Right forelimb (tissue), 1 donor: Measurements from ENCODE around the gene BMP3.
A peak's percentile ranks its signal among the peaks of the same experiment; 100 is the strongest.

Experiments
- DNase-seq: peaks from one replicate; pipeline ENCODE4 v3.0.0-alpha.2; 2018

Gene BMP3

DNA sequence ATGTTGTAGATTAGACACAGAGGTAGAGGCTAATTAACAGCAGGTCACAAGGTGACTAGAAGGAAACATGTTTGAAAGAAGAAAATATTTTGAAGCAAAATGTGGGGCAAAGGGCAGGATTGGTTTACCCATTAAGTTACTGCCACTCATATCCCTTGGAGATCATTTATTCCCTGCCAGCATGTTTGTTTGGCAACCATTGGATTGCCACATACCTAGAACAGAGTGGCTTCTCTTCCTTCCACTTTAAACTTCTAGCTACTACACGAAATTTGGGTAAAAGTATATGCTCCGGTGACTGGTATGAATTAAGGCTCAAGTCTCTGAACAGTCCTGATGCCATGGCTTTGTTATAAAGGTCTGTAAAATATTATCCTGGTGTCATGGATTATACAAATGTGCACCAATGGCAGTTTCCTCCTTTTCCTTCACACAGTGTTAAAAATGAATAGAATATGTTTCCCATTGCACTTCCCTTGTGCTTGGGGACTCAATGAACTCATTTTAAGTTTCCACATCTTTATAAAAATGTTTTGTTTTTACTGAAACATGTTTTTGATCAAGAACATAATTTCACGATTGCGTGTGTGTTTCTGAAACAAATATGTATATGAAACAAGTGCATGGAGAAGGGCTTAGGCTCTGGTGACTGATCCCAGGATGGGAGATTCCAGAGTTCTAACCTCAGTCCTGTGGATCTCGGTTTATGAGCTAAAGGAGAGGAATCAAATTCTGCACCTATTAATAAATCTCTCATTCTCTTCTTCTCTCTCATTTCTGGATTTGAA lies 12.3 kb downstream of the BMP3 start:
- no peak for DNase-seq

GRCh38 chr4:81049330-81049729 lies 18.8 kb downstream of the BMP3 start:
- DNase-seq: no peak

DNA sequence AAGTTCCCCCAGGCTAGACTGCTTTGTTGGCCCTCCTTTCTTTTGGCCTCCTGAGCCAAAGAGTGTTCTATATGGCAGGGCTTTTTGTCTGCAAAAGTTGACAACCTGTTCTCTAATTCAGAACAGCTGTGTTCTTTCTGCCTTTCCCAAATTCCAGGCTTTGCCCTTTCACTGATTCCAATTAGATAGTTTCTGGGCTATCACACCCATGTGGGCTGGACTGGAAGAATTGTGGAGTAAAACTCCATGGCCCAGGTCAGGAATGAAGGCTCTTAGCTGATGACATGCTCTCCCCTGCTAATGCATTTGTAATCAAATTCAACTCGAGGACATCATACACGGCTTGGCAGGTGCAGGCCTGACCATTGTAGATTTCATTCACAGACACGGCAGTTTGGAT lies 19.4 kb downstream of the BMP3 start:
- DNase-seq: peak; percentile 58

- DNase-seq: peak; percentile 77
Observed at GRCh38 chr4:81052119-81053068, 21.9 kb downstream of the BMP3 start.

DNA sequence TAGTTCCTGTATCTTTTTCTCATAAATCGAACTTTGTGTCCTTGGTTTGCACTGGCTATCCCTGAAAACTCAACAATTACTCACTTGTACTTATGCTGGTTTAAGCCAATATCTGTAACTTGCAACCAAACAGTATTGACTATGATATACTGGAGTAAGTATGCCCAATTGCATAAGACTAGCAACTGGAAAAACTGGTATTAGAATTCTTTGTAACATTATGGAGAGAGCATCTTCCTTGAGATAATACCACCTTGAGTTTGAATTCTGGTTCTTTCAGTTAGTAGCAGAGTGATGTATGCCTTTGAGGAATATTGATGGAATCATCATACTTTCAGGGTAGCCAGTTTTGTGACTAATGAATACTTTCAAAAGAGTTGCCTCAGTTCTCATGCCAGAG lies 28.1 kb downstream of the BMP3 start:
- DNase-seq: no peak

GRCh38 chr4:81060587-81061343 lies 30.3 kb downstream of the BMP3 start:
- no peak for DNase-seq

- no peak for DNase-seq
Observed at GRCh38 chr4:81061344-81061730, 30.8 kb downstream of the BMP3 start.

- DNase-seq: no peak
Observed at GRCh38 chr4:81062001-81062400, 31.5 kb downstream of the BMP3 start.

- DNase-seq: no peak
Observed at GRCh38 chr4:81065446-81065845, 34.9 kb downstream of the BMP3 start.

- peak; percentile 62 for DNase-seq
Observed at GRCh38 chr4:81069706-81070331, 39.3 kb downstream of the BMP3 start.

DNA sequence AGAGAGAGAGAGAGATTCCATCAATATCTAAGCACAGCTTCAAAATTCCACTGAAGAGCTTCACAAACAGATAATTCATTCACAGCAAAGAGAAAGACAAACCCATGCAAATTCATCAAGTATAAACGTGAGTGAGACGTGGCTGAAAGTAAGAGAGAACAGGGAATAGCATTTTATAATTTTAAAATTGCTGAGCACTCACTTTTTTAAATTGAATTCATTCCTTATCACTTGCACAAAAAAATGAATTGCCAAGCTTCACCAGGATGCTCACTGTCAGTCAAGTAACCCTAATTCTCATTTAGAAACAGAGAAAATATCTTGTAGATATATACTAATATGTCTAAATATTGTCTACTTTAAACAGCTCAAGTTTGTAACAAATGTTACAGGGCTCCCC lies 40.5 kb downstream of the BMP3 start:
- DNase-seq: no peak

DNA sequence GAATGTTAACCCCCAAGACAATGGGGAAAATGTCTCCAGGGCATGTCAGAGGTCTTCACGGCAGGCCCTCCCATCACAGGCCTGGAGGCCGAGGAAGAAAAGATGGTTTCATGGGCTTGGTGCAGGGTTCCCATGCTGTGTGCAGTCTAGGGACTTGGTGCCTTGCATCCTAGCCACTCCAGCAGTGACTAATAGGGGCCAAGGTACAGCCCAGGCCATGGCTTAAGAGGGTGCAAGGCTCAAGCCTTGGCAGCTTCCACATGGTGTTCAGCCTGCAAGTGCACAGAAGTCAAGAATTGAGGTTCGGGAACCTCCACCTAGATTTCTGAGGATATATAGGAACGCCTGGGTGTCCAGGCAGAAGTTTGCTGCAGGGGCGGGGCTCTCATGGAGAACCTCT lies 50.6 kb downstream of the BMP3 start:
- DNase-seq: no peak

- no peak for DNase-seq
Observed at GRCh38 chr4:81084029-81084428, 53.5 kb downstream of the BMP3 start.

GRCh38 chr4:81084634-81085033 lies 54.1 kb downstream of the BMP3 start:
- DNase-seq: no peak

GRCh38 chr4:81085291-81085690 lies 54.8 kb downstream of the BMP3 start:
- DNase-seq: no peak

DNA sequence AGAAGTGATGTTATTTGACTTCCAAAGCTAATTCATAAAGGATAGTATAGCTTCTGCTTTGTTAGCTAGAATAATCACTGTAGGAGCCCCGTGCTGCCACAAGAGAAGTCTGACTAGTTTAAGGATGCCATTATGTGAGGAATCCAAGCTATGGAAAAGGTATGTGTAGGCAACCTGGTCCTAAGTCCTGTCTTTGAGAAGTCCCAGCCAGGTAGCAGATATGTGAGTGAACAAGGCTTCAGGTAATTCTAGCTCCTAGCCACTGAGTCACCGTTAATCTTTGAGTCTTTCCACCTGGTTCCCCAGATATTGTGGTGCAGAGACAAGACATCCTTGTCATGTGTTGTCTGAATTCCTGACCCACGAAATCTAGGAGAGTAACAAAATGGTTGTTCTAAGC lies 55.5 kb downstream of the BMP3 start:
- DNase-seq: no peak

DNA sequence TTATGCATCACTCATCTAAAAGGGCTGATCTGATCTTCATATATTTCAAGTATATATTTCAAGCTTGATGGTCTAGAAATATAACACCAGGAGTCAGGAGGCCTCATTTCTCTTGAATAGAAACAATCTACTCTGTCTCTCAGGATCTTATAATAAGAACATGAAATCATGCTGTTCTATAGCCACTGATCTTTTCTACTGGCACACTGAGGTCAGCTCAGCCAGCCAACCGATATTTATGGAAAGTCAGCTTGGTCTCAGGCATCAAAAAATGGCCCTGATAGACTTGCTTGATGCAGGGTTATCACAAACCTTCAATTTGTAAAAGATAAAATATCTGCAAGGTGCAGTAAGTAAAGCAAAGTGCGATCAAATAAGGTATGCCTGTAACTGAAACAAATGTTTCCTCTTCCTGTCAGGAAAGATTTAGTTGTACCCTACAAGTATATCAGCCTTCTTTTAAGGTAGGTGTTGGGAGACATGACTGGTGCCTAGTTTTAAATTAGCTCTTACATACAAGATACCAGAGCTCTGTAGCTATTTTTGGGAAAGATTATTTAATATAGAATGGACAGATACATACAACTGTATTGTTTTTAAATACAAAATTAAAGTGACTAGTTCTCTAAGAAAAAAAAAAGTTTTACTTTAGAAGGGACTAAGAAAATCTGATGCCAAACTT lies 63.4 kb downstream of the BMP3 start:
- no peak for DNase-seq

- DNase-seq: no peak
Observed at GRCh38 chr4:81095389-81095788, 64.9 kb downstream of the BMP3 start.

DNA sequence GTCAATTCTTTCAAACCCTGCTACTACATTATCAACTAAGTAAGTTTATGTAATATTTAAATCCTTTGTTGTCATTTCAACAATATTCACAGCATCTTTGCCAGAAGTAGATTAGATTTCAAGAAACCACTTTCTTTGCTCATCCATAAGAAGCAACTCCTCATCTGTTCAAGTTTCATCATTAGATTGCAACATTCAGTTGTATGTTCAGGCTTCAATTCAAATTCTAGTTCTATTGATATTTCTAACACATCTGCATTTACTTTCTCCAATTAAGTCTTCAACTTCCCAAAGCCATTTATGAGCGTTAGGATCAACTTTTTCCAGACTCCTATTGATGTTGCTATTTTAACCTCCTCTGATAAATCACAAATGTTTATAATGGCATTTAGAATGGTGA lies 66.1 kb downstream of the BMP3 start:
- DNase-seq: no peak

DNA sequence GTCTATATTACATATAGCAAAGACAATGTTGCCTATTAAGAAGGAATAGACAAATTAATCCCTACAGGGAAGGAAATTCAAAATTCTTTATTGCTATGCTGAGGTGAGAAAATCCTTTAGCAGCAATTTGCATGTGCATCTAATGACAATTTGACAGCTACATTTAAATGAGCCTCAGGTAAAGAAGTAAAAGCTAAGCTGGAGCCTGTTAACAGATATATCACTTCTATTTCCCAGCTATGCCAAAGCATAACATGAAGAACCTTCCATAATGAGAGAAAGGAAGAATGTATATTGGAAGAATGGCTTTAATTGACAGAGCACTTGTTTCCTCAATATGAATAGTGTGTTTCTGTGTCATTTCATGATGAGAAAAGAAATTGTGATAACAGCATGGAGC lies 71.6 kb downstream of the BMP3 start:
- no peak for DNase-seq

GRCh38 chr4:81106150-81106549 lies 75.6 kb downstream of the BMP3 start:
- no peak for DNase-seq
